H9 (cell line): ENCODE results near the gene MOB3C. TPM values are rescaled to one million over a fixed set of nuclear protein-coding genes. Genes with fewer than 3 reads are reported as not detected.

ENCODE experiments used
- DNase-seq: peaks from one replicate; pipeline ENCODE4 v3.0.0-alpha.2; 2017
- H2AFZ ChIP-seq: one replicate; pipeline ENCODE4 v1.6.1; 2013; ENCODE audit warnings: mild to moderate bottlenecking, low read length, control low read depth, moderate library complexity
- H2AK5ac ChIP-seq: 2 replicates; pipeline ENCODE4 v1.6.1; 2013; ENCODE audit warnings: low read length, control low read depth, mixed read lengths; ENCODE audit not compliant: insufficient read length
- H2BK120ac ChIP-seq: one replicate; pipeline ENCODE4 v1.6.1; 2013; ENCODE audit warnings: low read depth, mild to moderate bottlenecking, low read length, control low read depth, inconsistent platforms; ENCODE audit not compliant: poor library complexity, severe bottlenecking
- H2BK12ac ChIP-seq: 2 replicates; pipeline ENCODE4 v1.6.1; 2013; ENCODE audit warnings: low read length, control low read depth, mixed read lengths, low read depth; ENCODE audit not compliant: insufficient read length
- H2BK15ac ChIP-seq: 2 replicates; pipeline ENCODE4 v1.6.1; 2013; ENCODE audit warnings: low read depth, low read length, control low read depth
- H2BK20ac ChIP-seq: one replicate; pipeline ENCODE4 v1.6.1; 2013; ENCODE audit warnings: low read depth, mild to moderate bottlenecking, low read length, control low read depth, inconsistent platforms; ENCODE audit not compliant: poor library complexity, severe bottlenecking
- H2BK5ac ChIP-seq: 2 replicates; pipeline ENCODE4 v1.6.1; 2013; ENCODE audit warnings: low read length, control low read depth, mixed read lengths; ENCODE audit not compliant: insufficient read length
- H3K14ac ChIP-seq: 2 replicates; pipeline ENCODE4 v1.6.1; 2013; ENCODE audit warnings: low read length, control low read depth; ENCODE audit not compliant: insufficient read depth
- H3K18ac ChIP-seq: 2 replicates; pipeline ENCODE4 v1.6.1; 2013; ENCODE audit warnings: low read depth, mild to moderate bottlenecking, mixed read lengths, low read length, control low read depth; ENCODE audit not compliant: insufficient read length
- H3K23ac ChIP-seq: 2 replicates; pipeline ENCODE4 v1.6.1; 2013; ENCODE audit warnings: low read length, control low read depth, mixed read lengths, low read depth; ENCODE audit not compliant: insufficient read length
- H3K23me2 ChIP-seq: 2 replicates; pipeline ENCODE4 v1.6.1; 2013; ENCODE audit warnings: low read depth, mild to moderate bottlenecking, mixed read lengths, low read length, control low read depth; ENCODE audit not compliant: insufficient read length, poor library complexity, severe bottlenecking
- H3K27ac ChIP-seq: 2 replicates; pipeline ENCODE4 v1.5.1; 2013; ENCODE audit warnings: low read length, control low read depth, mixed read lengths, low read depth; ENCODE audit not compliant: insufficient read length
- H3K27me3 ChIP-seq: 2 replicates; pipeline ENCODE4 v1.6.1; 2013; ENCODE audit warnings: low read length, control low read depth, inconsistent platforms; ENCODE audit not compliant: insufficient read depth
- H3K4ac ChIP-seq: 2 replicates; pipeline ENCODE4 v1.6.1; 2013; ENCODE audit warnings: low read depth, mild to moderate bottlenecking, control low read depth, inconsistent platforms, low read length, moderate library complexity
- H3K4me1 ChIP-seq: 2 replicates; pipeline ENCODE4 v1.6.1; 2013; ENCODE audit warnings: low read length, control low read depth, inconsistent platforms; ENCODE audit not compliant: insufficient read depth
- H3K4me2 ChIP-seq: 2 replicates; pipeline ENCODE4 v1.6.1; 2013; ENCODE audit warnings: low read length, control low read depth, mixed read lengths; ENCODE audit not compliant: insufficient read length, insufficient read depth
- H3K56ac ChIP-seq: 2 replicates; pipeline ENCODE4 v1.6.1; 2013; ENCODE audit warnings: low read depth, mild to moderate bottlenecking, mixed read lengths, low read length, control low read depth; ENCODE audit not compliant: insufficient read length
- H3K79me1 ChIP-seq: 2 replicates; pipeline ENCODE4 v1.6.1; 2013; ENCODE audit warnings: low read depth, mild to moderate bottlenecking, moderate library complexity, low read length, control low read depth, inconsistent platforms; ENCODE audit not compliant: insufficient read depth, poor library complexity, severe bottlenecking
- H3K79me2 ChIP-seq: 2 replicates; pipeline ENCODE4 v1.6.1; 2013; ENCODE audit warnings: low read length, control low read depth, inconsistent platforms; ENCODE audit not compliant: insufficient read depth
- H3K9ac ChIP-seq: 2 replicates; pipeline ENCODE4 v1.6.1; 2013; ENCODE audit warnings: low read length, control low read depth, mixed read lengths; ENCODE audit not compliant: insufficient read length; ENCODE audit errors: extremely low read depth
- H3K9me3 ChIP-seq: one replicate; pipeline ENCODE4 v1.6.1; 2013; ENCODE audit warnings: low read depth, low read length, inconsistent platforms; ENCODE audit not compliant: control insufficient read depth
- H3T11ph ChIP-seq: one replicate; pipeline ENCODE4 v1.6.1; 2013; ENCODE audit warnings: mild to moderate bottlenecking, low read length, control low read depth, inconsistent platforms
- H4K20me1 ChIP-seq: one replicate; pipeline ENCODE4 v1.6.1; 2013; ENCODE audit not compliant: control insufficient read depth, insufficient read length, insufficient read depth
- H4K5ac ChIP-seq: 2 replicates; pipeline ENCODE4 v1.6.1; 2013; ENCODE audit warnings: low read depth, mild to moderate bottlenecking, mixed read lengths, low read length, control low read depth; ENCODE audit not compliant: insufficient read length
- H4K8ac ChIP-seq: replicated peaks from 2 replicates; pipeline ENCODE4 v1.6.1; 2013; ENCODE audit warnings: low read length, control low read depth, mixed read lengths, low read depth; ENCODE audit not compliant: insufficient read length
- H4K91ac ChIP-seq: 2 replicates; pipeline ENCODE4 v1.6.1; 2013; ENCODE audit warnings: low read depth, mild to moderate bottlenecking, moderate library complexity, mixed read lengths, low read length, control low read depth; ENCODE audit not compliant: insufficient read length
- H3K27ac Mint-ChIP-seq, 3 experiments: 2 replicates in 2 of 3; 3 replicates in 1 of 3; pipeline ENCODE4 v1.8.0; 2020 to 2021; ENCODE audit warnings: mixed read lengths in 3 of 3, mild to moderate bottlenecking in 1 of 3, moderate library complexity in 1 of 3
- H3K27me3 Mint-ChIP-seq: 2 replicates; pipeline ENCODE4 v1.8.0; 2021; ENCODE audit warnings: low read depth, mild to moderate bottlenecking, moderate library complexity, mixed read lengths
- H3K36me3 Mint-ChIP-seq, 3 experiments: 2 replicates in 2 of 3; 3 replicates in 1 of 3; pipeline ENCODE4 v1.8.0; 2020 to 2021; ENCODE audit warnings: low read depth in 3 of 3, mixed read lengths in 3 of 3; ENCODE audit not compliant: insufficient read depth in 1 of 3
- H3K4me1 Mint-ChIP-seq, 2 experiments: 2 replicates each; pipeline ENCODE4 v1.8.0; 2020; ENCODE audit warnings: mixed read lengths in 2 of 2
- H3K4me3 Mint-ChIP-seq, 2 experiments: 2 replicates in 1 of 2; 3 replicates in 1 of 2; pipeline ENCODE4 v1.8.0; 2020 to 2021; ENCODE audit warnings: mild to moderate bottlenecking in 2 of 2, mixed read lengths in 2 of 2, moderate library complexity in 1 of 2
- H3K9me3 Mint-ChIP-seq, 2 experiments: 2 replicates in 1 of 2; 3 replicates in 1 of 2; pipeline ENCODE4 v1.8.0; 2020; ENCODE audit warnings: mild to moderate bottlenecking in 2 of 2, mixed read lengths in 2 of 2, moderate library complexity in 1 of 2
- CTCF ChIP-seq: fragments of 200-600 bp; sonication (generic); conservative IDR thresholded peaks from 3 replicates; pipeline ENCODE4 v1.8.0; 2021; ENCODE audit warnings: antibody characterized with exemption, mild to moderate bottlenecking
- WGBS: extraction: QIAGEN DNeasy Blood & Tissue Kit; methylation state at CpG from one replicate; pipeline ENCODE4 v1.1.7; 2013; ENCODE audit warnings: missing lambda C conversion rate, low lambda C conversion rate, mixed read lengths; ENCODE audit not compliant: insufficient read length; ENCODE audit errors: extremely low coverage; 5-methylcytosine and 5-hydroxymethylcytosine counted together
- total RNA-seq: library from RNA; stranded (reverse); gene quantifications from 2 replicates; pipeline ENCODE4 v1.2.1, GENCODE V29; 2021

Gene MOB3C
- total RNA-seq, 1 experiment from 2014 or later: 3.2 TPM

DNA sequence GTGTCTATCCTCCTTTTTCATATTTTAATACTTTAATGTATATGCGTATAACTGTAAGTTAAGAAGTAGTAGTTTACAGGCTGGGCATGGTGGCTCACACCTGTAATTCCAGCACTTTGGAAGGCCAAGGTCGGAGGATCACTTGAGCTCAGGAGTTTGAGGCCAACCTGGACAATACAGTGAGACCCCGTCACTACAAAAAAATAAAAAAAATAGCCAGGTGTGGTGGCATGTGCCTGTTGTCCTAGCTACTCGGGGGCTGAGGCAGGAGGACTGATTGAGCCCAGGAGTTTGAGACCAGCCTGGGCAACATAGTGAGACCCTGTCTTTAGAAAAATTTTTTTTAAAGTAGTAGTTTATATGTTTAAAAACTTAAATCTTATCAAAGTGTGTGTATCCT lies 29.2 kb upstream of the MOB3C start:
- Histone ChIP-seq H3K4me2 (no peak overlapping the region), H3K79me1 (no peaks in the 10 kb centered on the region), H3K14ac (no peak overlapping the region), H4K20me1 (no peaks in the 10 kb centered on the region), H3K79me2 (no peaks in the 10 kb centered on the region), H3K9ac (no peak overlapping the region), H3K27ac (no peak overlapping the region), H3K27me3 (no peaks in the 10 kb centered on the region), H4K91ac (no peak overlapping the region), H4K5ac (no peak overlapping the region), H3K18ac (no peak overlapping the region), H4K8ac (no peak overlapping the region), H3K23ac (no peak overlapping the region), H3K56ac (no peak overlapping the region), H3K4me1 (no peaks in the 10 kb centered on the region), H3K4ac (no peak overlapping the region), H3T11ph (no peak overlapping the region), H2BK15ac (no peak overlapping the region), H2BK20ac (no peak overlapping the region), H2BK120ac (no peak overlapping the region), H3K9me3 (no peaks in the 10 kb centered on the region), H2AK5ac (no peak overlapping the region), H3K23me2 (no peaks in the 10 kb centered on the region), H2BK12ac (no peak overlapping the region), H2AFZ (no peak overlapping the region), H2BK5ac (no peak overlapping the region)
- peaks cover 3 to 10% of the 10 kb centered on the region in 2 experiments; a peak in 3 of 5 replicates for H3K9me3 Mint-ChIP-seq
- DNase-seq: no peak
- peaks cover 22 to 37% (median 34%) of the 10 kb centered on the region in 3 experiments for H3K36me3 Mint-ChIP-seq
- no peaks in the 10 kb centered on the region for H3K27me3 Mint-ChIP-seq
- no peak overlapping the region for H3K4me3 Mint-ChIP-seq
- H3K27ac Mint-ChIP-seq: no peak overlapping the region
- WGBS: no CpG with 5 or more reads among the region's 4 CpGs
- H3K4me1 Mint-ChIP-seq: no peaks in the 10 kb centered on the region
- TF ChIP-seq CTCF: no peak
